Right lobe of liver (tissue), 4 donors: ENCODE data around the gene NAALADL2.
"Not testable (repeated sequence)": the region's sequence is repeated elsewhere in the genome, so short reads cannot be mapped to it uniquely, and the experiment has no call there.

Experiments
- POLR2A ChIP-seq: fragments of 450-650 bp; IDR thresholded peaks from one replicate; pipeline ENCODE4 v1.6.1; 2017; ENCODE audit warnings: antibody characterized with exemption, mild to moderate bottlenecking
- TF ChIP-seq, protein P1 (sequence below), 4 donors: fragments of 200-600 bp in 3 of 4; fragments of 450-650 bp in 1 of 4; IDR thresholded peaks; one replicate each; pipeline versions ENCODE4 v1.5.1 to v1.8.0; 2016 to 2022; ENCODE audit warnings: antibody characterized with exemption in 4 of 4, mild to moderate bottlenecking in 2 of 4
- donor health status: DM: no; HTN: no; CAD: no.
- donor health status: DM: no; HTN: no; CAD: no.
- donor health status: DM: no; HTN: yes; CAD: no.

DNA sequence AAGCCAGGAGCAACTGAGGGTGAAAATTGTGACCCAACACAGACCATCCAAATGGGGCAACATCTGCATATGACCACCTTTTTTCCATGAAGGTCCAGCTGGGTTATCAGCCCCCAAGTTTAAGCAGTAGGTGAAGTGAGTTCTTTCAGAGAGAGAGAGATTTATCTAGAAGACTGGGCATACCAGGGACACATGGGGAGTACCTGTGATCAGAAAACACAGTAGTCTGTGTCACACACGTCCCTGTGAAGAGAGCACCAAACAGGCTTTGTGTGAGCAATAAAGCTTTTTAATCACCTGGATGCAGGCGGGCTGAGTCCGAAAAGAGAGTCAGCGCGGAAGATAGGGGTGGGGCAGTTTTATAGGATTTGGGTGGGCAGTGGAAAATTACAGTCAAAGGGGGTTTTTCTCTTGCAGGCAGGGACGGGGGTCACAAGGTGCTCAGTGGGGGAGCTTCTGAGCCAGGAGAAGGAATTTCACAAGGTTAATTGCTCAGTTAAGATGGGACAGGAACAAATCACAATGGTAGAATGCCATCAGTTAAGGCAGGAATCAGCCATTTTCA lies 966.0 kb downstream of the NAALADL2 start:
- TF ChIP-seq, protein P1, sequence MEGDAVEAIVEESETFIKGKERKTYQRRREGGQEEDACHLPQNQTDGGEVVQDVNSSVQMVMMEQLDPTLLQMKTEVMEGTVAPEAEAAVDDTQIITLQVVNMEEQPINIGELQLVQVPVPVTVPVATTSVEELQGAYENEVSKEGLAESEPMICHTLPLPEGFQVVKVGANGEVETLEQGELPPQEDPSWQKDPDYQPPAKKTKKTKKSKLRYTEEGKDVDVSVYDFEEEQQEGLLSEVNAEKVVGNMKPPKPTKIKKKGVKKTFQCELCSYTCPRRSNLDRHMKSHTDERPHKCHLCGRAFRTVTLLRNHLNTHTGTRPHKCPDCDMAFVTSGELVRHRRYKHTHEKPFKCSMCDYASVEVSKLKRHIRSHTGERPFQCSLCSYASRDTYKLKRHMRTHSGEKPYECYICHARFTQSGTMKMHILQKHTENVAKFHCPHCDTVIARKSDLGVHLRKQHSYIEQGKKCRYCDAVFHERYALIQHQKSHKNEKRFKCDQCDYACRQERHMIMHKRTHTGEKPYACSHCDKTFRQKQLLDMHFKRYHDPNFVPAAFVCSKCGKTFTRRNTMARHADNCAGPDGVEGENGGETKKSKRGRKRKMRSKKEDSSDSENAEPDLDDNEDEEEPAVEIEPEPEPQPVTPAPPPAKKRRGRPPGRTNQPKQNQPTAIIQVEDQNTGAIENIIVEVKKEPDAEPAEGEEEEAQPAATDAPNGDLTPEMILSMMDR (IDR thresholded peaks at IDR 0.05) = not testable (repeated sequence)
- not testable (repeated sequence) for TF ChIP-seq POLR2A
